ENCODE data around the gene PRAME.
"Not testable (repeated sequence)": the region's sequence is repeated elsewhere in the genome, so short reads cannot be mapped to it uniquely, and the experiment has no call there.

The PRAME gene, protein sequence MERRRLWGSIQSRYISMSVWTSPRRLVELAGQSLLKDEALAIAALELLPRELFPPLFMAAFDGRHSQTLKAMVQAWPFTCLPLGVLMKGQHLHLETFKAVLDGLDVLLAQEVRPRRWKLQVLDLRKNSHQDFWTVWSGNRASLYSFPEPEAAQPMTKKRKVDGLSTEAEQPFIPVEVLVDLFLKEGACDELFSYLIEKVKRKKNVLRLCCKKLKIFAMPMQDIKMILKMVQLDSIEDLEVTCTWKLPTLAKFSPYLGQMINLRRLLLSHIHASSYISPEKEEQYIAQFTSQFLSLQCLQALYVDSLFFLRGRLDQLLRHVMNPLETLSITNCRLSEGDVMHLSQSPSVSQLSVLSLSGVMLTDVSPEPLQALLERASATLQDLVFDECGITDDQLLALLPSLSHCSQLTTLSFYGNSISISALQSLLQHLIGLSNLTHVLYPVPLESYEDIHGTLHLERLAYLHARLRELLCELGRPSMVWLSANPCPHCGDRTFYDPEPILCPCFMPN

DNA sequence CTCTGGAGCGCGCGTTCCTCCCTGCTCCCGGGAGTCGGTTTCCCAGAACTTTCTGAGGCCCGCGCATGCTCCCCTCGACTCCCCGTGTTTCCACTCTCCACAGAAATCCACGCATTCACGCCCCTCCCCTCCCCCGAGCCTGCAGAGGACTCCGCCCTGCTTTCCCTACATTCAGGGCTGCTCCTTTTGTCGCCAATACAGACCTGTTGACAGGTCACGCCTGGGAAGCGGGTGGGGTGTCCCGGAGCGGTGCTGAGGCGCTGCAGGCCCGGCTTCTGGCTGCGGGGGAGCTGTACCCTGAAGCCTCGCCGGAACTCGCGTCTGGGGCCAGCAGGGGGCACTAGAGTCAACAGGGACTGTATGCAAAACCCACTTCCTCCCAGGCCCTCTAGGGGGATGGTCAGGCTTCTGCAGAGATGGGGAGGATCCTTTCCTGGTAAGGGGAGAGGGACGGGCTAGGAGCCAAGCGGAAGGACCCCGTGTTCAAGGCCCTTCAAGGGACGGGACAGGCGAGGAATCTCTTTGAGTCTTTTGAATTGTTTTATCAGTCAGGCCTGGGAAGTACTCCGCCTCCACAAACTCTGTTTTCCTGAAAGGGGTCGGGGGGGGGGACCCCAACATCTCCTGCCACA lies at the start of gene PRAME:
TSS of gene PRAME (minus strand) at position 294 of the 632 bp plus-strand sequence. CDS start 2,433 bp downstream, outside the sequence.
- peak; percentile 49 for DNase-seq (ENCODE audit: low read depth)

DNA sequence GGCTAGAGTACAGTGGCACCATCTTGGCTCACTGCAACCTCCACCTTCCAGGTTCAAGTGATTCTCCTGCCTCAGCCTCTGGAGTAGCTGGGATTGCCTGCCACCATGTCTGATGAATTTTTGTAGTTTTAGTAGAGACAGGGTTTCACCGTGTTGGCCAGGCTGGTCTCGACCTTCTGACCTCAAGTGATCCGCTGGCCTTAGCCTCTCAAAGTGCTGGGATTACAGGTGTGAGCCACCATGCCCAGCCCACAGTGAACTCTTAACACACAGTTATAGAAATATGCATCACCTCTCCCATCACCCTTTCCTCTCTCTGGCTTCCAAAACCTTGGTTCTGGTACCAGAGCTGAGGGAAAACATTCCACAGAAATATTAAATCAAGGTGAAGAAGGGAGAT lies 49.0 kb upstream of the PRAME start:
- not testable (repeated sequence) for DNase-seq (ENCODE audit: low read depth)

DNA sequence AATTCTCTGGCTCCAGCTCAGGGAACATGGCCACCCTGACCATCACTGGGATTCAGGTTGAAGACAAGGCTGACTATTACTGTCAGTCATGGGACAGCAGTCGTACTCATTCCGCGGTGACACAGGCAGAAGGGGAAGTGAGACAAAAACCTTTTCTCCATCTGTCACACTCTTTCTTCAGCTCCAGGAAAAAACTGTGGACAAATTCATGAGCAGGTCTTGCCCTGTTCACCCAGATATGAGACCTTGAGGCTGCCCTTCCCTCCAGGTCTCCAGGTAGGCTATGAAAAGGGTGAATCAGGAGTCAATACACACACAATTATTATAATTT lies 46.0 kb upstream of the PRAME start:
- no peak for DNase-seq (ENCODE audit: low read depth)

DNA sequence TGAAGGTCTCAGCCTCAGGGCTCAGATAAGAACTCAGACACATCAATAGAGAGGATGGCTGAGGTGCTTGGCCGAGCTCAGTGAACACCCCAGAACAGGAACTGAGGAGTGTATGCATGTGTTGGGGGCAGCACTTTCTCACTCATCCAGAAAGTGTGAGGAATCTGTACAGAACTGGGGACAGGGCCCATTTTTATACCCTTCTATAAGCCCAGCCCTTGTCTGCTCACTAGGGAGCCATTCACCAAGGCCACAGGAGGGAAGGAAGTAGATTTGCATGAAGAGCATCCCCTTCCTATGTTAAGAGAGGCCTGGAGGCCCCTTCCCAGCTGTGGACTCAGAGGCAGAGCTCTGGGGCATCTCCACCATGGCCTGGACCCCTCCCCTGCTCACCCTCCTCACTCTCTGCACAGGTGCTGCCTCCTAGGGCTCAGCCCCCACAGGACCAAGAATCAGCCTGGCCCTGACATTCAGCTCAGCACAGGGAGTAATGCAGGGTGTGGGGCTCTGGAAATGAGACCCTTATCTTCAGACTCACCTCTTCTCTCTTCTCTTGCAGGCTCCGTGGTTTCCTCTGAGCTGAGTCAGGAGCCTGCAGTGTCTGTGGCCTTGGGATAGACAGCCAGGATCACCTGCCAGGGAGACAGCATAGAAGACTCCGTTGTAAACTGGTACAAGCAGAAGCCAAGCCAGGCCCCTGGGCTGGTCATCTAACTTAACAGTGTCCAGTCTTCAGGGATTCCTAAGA lies 45.4 kb upstream of the PRAME start:
- DNase-seq (ENCODE audit: low read depth) = no peak

GRCh38 chr22:22603470-22603947 lies 44.4 kb upstream of the PRAME start:
- DNase-seq (ENCODE audit: low read depth) = no peak

GRCh38 chr22:22600531-22601261 lies 41.6 kb upstream of the PRAME start:
- no peak for DNase-seq (ENCODE audit: low read depth)

DNA sequence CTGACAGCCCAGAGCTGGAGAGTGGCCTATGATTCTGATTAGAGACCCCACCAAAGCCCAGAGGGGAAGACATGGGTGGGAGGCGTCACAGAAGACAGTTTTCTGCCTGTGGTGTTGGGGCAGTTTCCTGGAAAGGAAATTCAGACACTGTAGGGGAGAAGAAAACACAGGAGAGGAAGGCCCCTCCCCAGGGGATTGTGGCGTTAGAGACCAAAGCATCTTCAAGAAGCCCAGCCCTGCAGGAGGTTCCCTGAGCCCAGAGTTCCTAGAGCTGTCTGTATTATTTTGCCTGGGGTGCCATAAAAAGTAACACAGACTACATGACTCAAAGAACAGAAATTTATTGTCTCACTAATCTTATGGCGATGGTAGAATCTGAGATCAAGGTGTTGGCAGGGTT lies 40.2 kb upstream of the PRAME start:
- no peak for DNase-seq (ENCODE audit: low read depth)

GRCh38 chr22:22598144-22598543 lies 39.1 kb upstream of the PRAME start:
- DNase-seq (ENCODE audit: low read depth) = no peak

- no peak for DNase-seq (ENCODE audit: low read depth)
Measured at GRCh38 chr22:22595001-22595835, 36.2 kb upstream of the PRAME start.

DNA sequence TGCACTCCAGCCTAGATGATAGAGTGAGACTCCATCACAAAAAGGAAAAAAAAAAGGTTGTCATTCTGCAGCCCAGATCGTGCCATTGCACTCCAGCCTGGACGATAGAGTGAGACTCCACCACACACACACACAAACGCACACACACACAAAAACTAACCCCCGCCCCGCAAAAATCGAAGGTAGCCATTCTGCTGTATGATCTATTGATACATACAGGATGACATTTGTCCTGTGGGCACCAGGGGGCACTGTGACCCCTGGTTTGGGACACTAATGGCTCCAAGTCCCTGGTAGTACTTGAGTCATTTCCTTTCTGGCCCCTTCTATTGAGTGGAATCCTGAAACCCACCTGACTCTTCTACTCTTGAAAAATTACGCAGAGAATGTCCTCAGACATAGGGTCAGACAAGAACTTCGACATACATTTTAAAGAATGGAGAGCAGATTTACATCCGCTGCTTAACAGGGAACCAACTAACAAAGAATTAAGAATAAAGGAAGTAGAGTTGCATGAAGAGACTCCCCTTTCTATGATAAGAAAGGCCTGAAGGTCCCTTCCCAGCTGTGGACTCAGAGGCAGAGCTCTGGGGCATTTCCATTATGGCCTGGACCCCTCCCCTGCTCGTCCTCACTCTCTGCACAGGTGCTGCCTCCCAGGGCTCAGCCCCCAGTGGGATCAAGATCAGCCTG lies 35.0 kb upstream of the PRAME start:
- peak; percentile 46 for DNase-seq (ENCODE audit: low read depth)

DNA sequence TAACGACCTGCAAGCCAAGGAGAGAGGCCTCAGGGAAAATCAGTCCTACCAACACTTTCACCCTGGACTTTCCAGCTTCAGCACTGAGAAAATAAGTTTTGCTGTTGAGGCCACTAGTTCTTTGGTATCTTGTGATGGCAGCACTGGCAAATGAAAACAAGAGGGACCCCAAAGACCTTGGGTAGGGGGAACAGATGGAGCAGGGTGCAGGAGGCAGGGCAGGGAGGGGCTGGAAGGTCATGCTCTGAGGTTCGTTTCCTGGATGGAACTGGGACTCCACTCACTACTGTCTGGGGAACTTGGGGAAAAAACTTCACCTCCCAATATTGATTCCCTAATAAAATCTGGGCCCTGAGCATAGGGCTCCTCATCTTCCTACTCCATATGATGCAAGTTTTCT lies 34.2 kb upstream of the PRAME start:
- no peak for DNase-seq (ENCODE audit: low read depth)

DNA sequence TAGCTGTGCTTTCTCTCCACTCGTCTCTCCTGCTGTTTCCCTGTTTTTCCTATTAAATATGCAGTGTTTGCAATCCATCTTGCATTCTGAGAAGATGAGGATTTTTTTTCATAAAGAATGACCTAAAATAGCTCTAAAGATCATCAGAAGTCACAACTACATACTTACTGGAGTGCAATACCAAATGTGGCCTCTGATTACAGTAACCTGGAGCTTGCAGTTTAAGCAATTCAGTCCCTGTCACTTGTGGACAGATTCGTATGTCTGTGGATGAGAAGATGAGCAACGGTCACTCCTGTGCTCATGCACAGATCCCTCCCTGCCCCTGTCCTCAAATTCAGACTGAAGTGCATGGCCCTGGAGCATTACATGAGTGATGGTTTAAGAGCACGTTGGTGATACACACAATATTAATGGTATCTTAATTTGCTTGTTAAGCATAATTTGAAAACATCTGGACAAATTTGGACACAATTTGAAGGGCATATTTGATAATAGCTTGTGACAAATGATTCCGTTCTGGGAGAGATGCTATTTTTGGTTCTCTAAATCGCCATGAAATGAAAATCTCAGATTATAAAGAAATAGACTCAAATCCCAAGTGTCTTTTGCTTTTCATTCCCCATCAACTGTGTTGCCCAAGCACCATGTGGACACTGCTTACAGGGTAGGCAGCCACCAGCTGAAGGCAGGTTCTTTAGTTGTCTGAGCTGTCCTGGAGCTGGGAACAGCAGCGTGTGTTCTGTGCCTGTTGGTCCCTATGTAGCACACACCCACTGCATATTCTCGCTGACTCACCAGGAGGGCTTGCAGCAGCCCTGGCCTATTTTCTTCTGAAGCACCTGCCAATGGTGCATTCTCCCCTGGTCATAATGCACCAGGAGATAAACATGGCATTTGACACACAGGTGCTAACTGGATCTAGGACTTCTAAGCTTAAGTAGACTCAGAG lies 32.6 kb upstream of the PRAME start:
- no peak for DNase-seq (ENCODE audit: low read depth)

DNA sequence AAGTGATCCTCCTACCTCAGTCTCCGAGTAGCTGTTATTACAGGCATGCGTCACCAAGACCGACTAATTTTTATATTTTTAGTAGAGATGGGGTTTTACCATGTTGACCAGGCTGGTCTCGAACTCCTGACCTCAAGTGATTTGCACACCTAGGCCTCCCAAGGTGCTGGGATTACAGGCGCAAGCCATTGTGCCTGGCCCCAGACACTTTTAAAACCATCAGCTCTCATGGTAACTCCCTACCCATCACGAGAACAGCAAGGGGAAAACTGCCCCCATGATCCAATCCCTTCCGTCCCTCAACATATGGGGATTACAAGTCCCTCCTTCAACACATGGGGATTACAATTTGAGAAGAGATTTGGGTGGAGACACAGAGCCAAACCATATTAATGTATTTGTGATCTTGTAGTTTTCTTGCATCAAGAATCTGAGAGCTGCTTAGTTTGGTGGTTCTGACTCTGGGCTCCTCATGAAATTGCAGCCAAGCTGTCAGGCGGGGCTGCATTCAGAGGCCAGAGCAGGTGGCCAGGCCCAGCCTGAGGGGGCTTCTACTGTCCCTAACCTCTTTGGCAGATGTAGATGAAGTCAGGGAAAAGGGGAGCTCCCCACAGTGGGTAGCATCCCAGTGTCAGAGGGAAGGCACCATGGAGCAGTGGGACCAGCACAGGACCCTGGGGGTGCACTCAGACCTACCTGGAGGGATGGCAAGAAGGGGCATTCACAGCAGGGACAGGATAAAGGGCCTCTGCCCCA lies 31.2 kb upstream of the PRAME start:
- no peak for DNase-seq (ENCODE audit: low read depth)

DNA sequence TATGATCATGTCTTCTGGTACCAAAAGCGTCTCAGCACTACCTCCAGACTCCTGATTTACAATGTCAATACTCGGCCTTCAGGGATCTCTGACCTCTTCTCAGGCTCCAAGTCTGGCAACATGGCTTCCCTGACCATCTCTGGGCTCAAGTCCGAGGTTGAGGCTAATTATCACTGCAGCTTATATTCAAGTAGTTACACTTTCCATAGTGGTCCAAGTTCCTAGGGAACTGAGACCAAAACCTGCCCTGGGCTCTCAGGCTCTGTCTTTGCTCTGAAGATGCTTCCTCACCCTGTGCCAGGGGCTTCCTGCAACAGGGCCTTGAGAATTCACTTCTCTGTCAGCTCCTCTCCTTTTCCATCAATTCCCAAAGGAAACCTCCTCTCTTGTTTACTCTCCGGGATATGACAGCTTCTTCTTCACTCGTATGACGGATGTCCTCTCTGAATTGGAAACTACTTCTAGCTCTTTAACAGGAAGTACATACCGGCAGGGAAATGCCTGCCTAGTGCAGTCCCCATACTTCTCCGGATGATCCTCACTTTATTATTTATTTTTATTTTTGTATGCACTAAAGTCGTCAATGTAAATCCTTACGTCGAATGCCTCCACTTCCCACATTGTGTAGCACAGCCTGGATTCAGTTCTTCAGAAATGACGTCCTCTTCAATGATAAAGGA lies 29.6 kb upstream of the PRAME start:
- DNase-seq (ENCODE audit: low read depth) = no peak

- DNase-seq (ENCODE audit: low read depth) = no peak
Measured at GRCh38 chr22:22587577-22588188, 28.6 kb upstream of the PRAME start.

- DNase-seq (ENCODE audit: low read depth) = no peak
Measured at GRCh38 chr22:22584722-22585121, 25.7 kb upstream of the PRAME start.

DNA sequence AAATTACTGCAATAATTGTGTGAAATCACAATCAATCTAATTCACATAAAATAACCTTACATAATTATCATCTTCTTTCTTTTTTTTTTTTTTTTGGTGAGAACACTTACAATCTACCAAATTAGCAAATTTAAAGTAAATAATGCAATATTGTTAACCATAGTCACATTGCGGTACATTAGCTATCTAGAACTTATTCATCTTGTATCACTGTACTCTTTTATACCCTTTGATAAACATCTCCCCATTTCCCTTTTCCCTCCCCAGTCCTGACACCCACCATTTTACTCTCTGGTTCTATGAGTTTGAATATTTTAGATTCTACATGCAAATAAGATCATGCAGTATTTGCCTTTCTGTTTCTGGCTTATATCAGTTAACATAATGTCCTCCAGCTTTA lies 24.0 kb upstream of the PRAME start:
- no peak for DNase-seq (ENCODE audit: low read depth)
